SK-MEL-5 (cell line): ENCODE measurements around the gene SLC39A3. TPM values are rescaled to one million over a fixed set of nuclear protein-coding genes. Genes with fewer than 3 reads are reported as not detected.

ENCODE experiments used
- DNase-seq: peaks from one replicate; pipeline ENCODE4 v3.0.0-alpha.2; 2016; ENCODE audit warnings: low read depth, low spot score
- in situ Hi-C: cut with HindIII; loops from 2 replicates; pipeline ENCODE4 v1.10.0; 2016; ENCODE audit warnings: low sequenced_read_pairs, high pct_unique_total_duplicates, low pct_unique_long_range_greater_than_20kb
- total RNA-seq: library from RNA; depleted of rRNA; stranded (reverse); fragments of >200 nt; shearing (Covaris generic); gene quantifications from 2 replicates; pipeline ENCODE4 v1.2.3, GENCODE V29; 2014; rRNA removed

The SLC39A3 gene
- total RNA-seq, 1 experiment from 2014 or later, result 48.6 TPM

DNA sequence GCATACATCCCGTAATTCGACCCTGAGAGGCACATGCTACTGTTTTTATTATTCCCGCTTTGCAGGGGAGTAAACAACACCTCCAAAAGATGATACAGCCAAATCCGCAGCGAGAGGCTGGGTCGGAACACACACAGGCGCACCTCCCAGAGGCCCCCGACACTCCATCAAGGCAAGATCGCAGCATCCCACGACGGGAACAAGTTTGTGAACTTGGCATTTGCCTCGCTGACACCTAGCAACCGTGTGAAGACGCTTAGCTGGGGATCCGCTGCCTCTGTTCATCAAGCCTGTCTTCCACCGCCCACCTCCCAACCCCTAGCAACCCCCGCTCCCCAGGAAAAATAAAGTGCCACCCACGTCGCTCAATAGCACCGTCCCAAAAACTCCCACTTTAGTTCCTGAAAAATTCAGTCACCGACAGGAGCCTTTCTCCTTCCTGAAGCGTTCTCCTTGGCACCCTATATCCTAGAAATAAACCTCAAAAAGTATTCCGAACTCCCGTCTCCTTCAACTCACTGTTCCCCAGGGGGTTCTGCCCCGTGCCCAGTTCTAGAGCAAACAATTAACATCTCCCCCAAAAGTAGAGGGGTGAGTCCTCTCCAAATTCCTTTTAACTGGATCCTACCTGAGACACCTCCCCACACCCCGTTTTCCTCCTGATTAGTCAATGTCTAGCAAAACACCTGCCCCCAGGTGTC, 39.0 kb downstream of the SLC39A3 start:
- no peak for DNase-seq

DNA sequence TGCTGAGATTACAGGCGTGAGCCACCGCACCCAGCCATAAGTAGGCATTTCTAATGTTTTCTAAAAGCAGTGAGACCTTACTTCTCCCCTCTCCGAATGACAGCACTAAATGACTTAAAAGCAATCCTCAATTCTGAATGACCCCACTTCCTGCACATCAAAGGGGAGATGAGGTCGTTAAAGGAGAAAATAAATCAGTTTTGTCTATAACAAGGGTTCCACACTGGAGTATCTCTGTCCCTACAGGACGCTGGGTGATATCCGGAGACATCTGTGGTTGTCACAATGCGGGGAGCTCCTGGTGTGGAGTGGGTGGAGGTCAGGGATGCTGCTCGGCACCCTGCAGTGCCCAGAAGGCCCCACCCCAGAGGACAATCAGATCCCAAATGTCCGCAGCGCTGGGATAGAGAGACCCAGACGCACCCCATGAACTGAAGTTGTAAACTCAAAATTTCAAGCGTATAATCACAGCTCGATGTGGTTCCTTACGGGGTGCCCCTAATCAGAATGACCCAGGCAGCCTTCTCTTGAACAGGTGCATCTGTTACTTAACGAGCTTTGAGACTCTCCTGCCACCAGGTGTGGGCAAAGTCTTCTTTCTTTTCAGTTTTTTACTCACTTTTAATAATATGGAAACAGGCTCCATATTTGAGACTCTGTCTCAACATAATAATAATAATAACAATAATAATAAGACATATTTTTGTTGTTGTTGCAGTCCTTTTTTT, 40.2 kb downstream of the SLC39A3 start:
- in situ Hi-C loops, result no loop called here
- no peak for DNase-seq

More for the DNA sequence above, 39.0 kb downstream of the SLC39A3 start:
- in situ Hi-C loops, result no loop called here

DNA sequence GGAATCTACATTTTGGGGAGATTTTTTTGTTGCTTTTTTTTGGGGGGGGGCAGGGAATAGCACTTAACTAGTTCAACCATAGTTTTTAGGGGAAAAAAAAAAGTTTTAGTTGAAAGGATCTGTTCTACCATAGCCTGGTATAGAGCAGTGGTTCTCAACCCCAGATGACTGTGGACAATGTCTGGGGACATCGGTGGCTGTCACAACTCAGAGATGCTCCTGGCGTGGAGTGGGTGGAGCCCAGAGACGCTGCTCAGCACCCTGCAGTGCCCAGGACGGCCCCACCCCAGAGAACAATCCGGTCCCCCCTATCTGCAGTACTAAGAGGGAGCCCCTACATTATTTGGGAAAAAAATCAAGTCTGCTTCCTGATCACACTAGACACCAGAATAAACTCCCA, 45.6 kb downstream of the SLC39A3 start:
- DNase-seq, result no peak
- in situ Hi-C loops, result no loop called here

DNA sequence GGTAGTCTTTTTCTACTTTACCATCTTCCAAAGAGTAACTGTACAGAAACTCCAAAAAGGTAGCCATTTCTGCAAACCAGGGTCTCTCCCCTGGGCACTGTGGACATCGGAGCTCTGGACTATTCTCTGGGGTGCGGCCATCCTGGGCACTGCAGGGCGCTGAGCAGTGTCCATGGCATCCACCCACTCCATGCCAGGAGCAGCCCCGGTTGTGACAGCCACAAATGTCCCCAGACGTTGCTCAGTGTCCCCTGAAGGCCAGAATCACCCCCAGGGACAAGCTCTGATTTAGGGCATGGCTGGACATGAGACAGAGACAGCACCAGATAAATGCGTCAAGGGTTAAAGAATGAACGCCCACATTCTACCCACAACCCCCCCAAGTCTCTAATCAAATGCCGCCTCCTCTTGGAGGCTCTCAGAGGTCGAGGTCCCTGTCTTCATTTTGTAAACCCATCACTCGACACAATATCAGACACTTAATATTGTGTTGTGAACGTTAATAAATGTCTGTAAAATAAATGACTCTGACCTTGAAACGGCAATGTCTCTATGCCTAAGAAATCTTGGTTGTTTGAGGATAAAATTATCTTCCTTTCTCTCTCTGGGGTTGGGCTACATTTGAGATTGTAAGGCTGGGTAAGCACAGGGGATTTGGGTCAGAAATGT, 46.2 kb downstream of the SLC39A3 start:
- in situ Hi-C loops, result no loop called here
- no peak for DNase-seq

DNA sequence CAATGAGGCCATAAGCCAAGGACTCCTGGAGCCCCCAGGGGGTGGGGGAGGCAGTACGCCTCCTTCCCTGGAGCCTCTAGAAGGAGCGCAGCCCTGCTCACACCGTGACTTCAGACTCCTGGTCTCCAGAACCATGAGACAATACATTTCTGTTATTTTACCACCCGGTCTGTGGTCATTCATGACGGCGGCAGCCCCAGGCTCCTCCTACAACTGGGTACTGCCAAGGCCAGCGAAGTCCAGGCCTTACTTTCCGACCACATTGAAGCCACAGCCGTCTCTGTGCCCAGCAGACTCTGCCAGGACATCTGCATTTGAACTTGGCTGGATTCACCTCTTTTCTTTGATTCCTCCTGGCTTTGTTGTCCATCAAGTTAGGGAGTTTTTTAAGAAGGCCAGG, 47.9 kb downstream of the SLC39A3 start:
- DNase-seq, result peak; percentile 79
- in situ Hi-C loops, result no loop called here

DNA sequence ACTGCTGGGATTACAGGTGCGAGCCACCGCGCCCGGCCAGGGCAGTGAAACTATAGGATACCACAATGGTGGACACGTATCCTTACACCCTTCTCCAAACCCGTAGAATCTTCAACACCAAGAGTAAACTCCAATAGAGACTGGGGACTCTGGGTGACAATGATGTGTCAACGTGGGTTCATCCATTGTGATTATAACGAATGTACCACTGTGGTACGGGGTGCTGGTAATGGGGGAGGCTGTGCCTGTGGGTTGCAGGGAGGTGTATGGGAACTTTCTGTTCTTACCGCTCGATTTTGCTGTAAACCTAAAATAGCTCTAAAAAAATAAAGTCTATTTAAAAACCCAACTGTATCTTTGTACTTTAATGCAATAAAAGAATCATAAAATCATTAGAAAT, 49.0 kb downstream of the SLC39A3 start:
- in situ Hi-C loops, result no loop called here
- no peak for DNase-seq

DNA sequence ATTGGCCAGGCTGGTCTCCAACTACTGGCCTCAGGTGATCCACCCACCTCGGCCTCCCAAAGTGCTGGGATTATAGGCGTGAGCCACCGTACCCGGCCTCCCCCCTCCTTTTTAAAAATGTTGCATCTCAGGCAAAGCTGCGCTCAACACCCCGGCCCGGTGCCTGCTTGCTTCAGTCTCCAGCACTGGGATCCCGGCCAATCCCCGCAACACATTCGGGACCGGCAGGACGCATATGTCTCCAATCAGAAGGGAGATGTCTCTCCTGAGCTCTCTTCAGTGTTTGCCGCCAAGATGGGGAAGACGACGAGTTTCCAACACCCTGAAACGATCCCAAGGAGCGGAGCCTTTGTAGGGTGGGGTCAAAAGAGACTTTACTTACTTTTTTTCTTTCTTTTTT, 53.5 kb downstream of the SLC39A3 start:
- in situ Hi-C loops, result no loop called here
- DNase-seq, result no peak

DNA sequence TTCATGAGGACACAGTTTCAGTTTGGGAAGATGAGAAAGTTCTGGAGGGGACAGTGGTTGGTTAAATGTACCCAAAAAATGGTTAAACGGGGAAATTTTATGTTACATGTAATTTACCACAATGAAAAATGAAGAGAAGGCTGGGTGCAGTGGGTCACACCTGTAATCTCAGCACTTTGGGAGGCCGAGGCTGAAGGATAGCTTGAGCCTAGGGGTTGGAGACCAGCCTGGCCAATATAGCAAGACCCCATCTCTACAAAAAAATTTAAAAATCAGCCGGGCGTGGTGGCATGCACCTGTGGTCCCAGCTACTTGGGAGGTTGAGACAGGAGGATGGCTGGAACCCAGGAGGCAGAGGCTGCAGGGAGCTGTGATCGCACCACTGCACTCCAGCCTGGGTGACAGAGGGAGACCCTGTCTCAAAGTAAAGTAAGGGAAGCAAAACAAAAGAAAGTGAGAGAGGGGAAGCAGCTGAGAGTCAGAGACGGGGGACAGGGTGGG, 54.6 kb downstream of the SLC39A3 start:
- in situ Hi-C loops, result no loop called here

DNA sequence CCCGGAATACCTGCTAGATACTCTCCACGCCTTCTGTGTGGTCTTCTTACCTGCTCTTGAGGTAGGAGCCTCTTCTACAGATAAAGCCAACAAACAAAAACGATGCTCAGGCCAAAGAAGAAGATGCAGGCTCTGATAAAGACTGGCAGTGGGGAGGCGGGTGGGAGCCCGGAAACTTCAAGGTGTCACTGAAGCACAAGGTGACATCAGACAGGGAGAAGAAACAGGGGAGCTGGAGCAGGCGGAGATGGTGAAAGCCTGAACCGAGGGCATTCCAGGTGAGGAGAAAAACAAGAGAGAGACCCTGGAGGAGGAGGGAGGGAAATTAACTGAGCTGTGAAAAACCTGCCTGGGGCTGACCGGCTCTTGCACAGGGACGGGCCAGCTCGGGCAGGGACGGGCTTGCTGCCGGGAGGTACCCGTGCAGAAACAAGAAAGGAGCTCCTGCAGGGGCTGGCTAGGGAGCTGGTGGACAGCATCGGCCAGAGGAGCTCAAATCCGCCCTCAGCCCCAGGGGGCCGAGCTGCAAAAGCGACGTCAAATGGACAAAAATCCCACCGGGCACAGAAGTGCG, 56.3 kb downstream of the SLC39A3 start:
- in situ Hi-C loops, result no loop called here
- no peak for DNase-seq

More for the DNA sequence above, 54.6 kb downstream of the SLC39A3 start:
- DNase-seq, result no peak

Other genes starting within 250 kb of the SLC39A3 start
- gene GNG7, start 37.3 kb downstream of the SLC39A3 start, total RNA-seq, result 3.2 and 3.5 TPM in 2 replicates
- gene DIRAS1, start 18.6 kb downstream of the SLC39A3 start, total RNA-seq, result 7.2 and 7.3 TPM in 2 replicates
- gene SGTA, start 43.3 kb upstream of the SLC39A3 start, total RNA-seq, result 35.1 and 44.2 TPM in 2 replicates
- gene THOP1, start 45.5 kb upstream of the SLC39A3 start, total RNA-seq, result 124 and 131 TPM in 2 replicates
- gene ZNF554, start 79.9 kb upstream of the SLC39A3 start, total RNA-seq, result 0.92 and 1.9 TPM in 2 replicates
- gene ZNF555, start 101.5 kb upstream of the SLC39A3 start, total RNA-seq, result 4.5 and 4.9 TPM in 2 replicates
- gene ZNF556, start 127.3 kb upstream of the SLC39A3 start, total RNA-seq, result 0.05 TPM in 1 of 2 replicates, not detected in the other
- 4.1 and 6.6 TPM in 2 replicates for gene ZNF57, start 160.9 kb upstream of the SLC39A3 start, total RNA-seq
- gene ZNF77, start 205.0 kb upstream of the SLC39A3 start, total RNA-seq, result 2.3 and 3.5 TPM in 2 replicates
- gene TLE6, start 237.5 kb upstream of the SLC39A3 start, total RNA-seq, result 3.2 and 4.3 TPM in 2 replicates